OCI-LY3 (cell line): ENCODE data around the gene ATRN.

Source experiments
- EZH2phosphoT487 ChIP-seq: fragments of 200-600 bp; shearing (Covaris generic); IDR thresholded peaks from 2 replicates; pipeline ENCODE4 v1.6.1; 2018; ENCODE audit warnings: antibody characterized with exemption, mixed run types, low read depth
- TF ChIP-seq, protein P1 (sequence below): fragments of 200-600, 300-600 bp; sonication (generic); IDR thresholded peaks from 2 replicates; pipeline ENCODE4 v1.5.1; 2014; ENCODE audit warnings: antibody characterized with exemption, low read length, low read depth

DNA sequence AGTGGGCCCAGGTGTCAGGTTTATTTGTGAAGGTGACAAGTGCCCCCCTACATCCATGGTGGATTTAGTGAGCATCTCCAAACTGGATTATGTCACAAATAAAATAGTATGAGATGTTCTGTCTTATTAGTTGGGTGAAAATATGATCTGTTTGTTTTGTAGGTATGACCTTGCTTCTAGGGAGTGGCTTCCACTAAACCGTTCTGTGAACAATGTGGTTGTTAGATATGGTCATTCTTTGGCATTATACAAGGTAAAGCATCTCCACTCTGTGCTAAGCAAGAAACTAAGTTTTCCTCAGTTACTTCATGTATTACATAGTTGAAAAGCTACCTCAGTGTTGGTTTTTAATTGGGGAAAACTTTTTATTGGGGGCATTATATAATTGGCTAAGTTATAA lies 88.4 kb downstream of the ATRN start:
- TF ChIP-seq, protein P1, sequence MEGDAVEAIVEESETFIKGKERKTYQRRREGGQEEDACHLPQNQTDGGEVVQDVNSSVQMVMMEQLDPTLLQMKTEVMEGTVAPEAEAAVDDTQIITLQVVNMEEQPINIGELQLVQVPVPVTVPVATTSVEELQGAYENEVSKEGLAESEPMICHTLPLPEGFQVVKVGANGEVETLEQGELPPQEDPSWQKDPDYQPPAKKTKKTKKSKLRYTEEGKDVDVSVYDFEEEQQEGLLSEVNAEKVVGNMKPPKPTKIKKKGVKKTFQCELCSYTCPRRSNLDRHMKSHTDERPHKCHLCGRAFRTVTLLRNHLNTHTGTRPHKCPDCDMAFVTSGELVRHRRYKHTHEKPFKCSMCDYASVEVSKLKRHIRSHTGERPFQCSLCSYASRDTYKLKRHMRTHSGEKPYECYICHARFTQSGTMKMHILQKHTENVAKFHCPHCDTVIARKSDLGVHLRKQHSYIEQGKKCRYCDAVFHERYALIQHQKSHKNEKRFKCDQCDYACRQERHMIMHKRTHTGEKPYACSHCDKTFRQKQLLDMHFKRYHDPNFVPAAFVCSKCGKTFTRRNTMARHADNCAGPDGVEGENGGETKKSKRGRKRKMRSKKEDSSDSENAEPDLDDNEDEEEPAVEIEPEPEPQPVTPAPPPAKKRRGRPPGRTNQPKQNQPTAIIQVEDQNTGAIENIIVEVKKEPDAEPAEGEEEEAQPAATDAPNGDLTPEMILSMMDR = no peak
- no peak for TF ChIP-seq EZH2phosphoT487
